H9 (cell line): Measurements from ENCODE around the gene OPA3. TPM values are rescaled to one million over a fixed set of nuclear protein-coding genes. Genes with fewer than 3 reads are reported as not detected.

ENCODE experiments used
- DNase-seq: peaks from one replicate; pipeline ENCODE4 v3.0.0-alpha.2; 2017
- H2AFZ ChIP-seq: one replicate; pipeline ENCODE4 v1.6.1; 2013; ENCODE audit warnings: mild to moderate bottlenecking, low read length, control low read depth, moderate library complexity
- H2AK5ac ChIP-seq: 2 replicates; pipeline ENCODE4 v1.6.1; 2013; ENCODE audit warnings: low read length, control low read depth, mixed read lengths; ENCODE audit not compliant: insufficient read length
- H2BK120ac ChIP-seq: one replicate; pipeline ENCODE4 v1.6.1; 2013; ENCODE audit warnings: low read depth, mild to moderate bottlenecking, low read length, control low read depth, inconsistent platforms; ENCODE audit not compliant: poor library complexity, severe bottlenecking
- H2BK12ac ChIP-seq: 2 replicates; pipeline ENCODE4 v1.6.1; 2013; ENCODE audit warnings: low read length, control low read depth, mixed read lengths, low read depth; ENCODE audit not compliant: insufficient read length
- H2BK15ac ChIP-seq: 2 replicates; pipeline ENCODE4 v1.6.1; 2013; ENCODE audit warnings: low read depth, low read length, control low read depth
- H2BK20ac ChIP-seq: one replicate; pipeline ENCODE4 v1.6.1; 2013; ENCODE audit warnings: low read depth, mild to moderate bottlenecking, low read length, control low read depth, inconsistent platforms; ENCODE audit not compliant: poor library complexity, severe bottlenecking
- H2BK5ac ChIP-seq: 2 replicates; pipeline ENCODE4 v1.6.1; 2013; ENCODE audit warnings: low read length, control low read depth, mixed read lengths; ENCODE audit not compliant: insufficient read length
- H3K14ac ChIP-seq: 2 replicates; pipeline ENCODE4 v1.6.1; 2013; ENCODE audit warnings: low read length, control low read depth; ENCODE audit not compliant: insufficient read depth
- H3K18ac ChIP-seq: 2 replicates; pipeline ENCODE4 v1.6.1; 2013; ENCODE audit warnings: low read depth, mild to moderate bottlenecking, mixed read lengths, low read length, control low read depth; ENCODE audit not compliant: insufficient read length
- H3K23ac ChIP-seq: 2 replicates; pipeline ENCODE4 v1.6.1; 2013; ENCODE audit warnings: low read length, control low read depth, mixed read lengths, low read depth; ENCODE audit not compliant: insufficient read length
- H3K23me2 ChIP-seq: 2 replicates; pipeline ENCODE4 v1.6.1; 2013; ENCODE audit warnings: low read depth, mild to moderate bottlenecking, mixed read lengths, low read length, control low read depth; ENCODE audit not compliant: insufficient read length, poor library complexity, severe bottlenecking
- H3K27ac ChIP-seq: 2 replicates; pipeline ENCODE4 v1.5.1; 2013; ENCODE audit warnings: low read length, control low read depth, mixed read lengths, low read depth; ENCODE audit not compliant: insufficient read length
- H3K27me3 ChIP-seq: 2 replicates; pipeline ENCODE4 v1.6.1; 2013; ENCODE audit warnings: low read length, control low read depth, inconsistent platforms; ENCODE audit not compliant: insufficient read depth
- H3K4ac ChIP-seq: 2 replicates; pipeline ENCODE4 v1.6.1; 2013; ENCODE audit warnings: low read depth, mild to moderate bottlenecking, control low read depth, inconsistent platforms, low read length, moderate library complexity
- H3K4me1 ChIP-seq: 2 replicates; pipeline ENCODE4 v1.6.1; 2013; ENCODE audit warnings: low read length, control low read depth, inconsistent platforms; ENCODE audit not compliant: insufficient read depth
- H3K4me2 ChIP-seq: 2 replicates; pipeline ENCODE4 v1.6.1; 2013; ENCODE audit warnings: low read length, control low read depth, mixed read lengths; ENCODE audit not compliant: insufficient read length, insufficient read depth
- H3K56ac ChIP-seq: 2 replicates; pipeline ENCODE4 v1.6.1; 2013; ENCODE audit warnings: low read depth, mild to moderate bottlenecking, mixed read lengths, low read length, control low read depth; ENCODE audit not compliant: insufficient read length
- H3K79me1 ChIP-seq: 2 replicates; pipeline ENCODE4 v1.6.1; 2013; ENCODE audit warnings: low read depth, mild to moderate bottlenecking, moderate library complexity, low read length, control low read depth, inconsistent platforms; ENCODE audit not compliant: insufficient read depth, poor library complexity, severe bottlenecking
- H3K79me2 ChIP-seq: 2 replicates; pipeline ENCODE4 v1.6.1; 2013; ENCODE audit warnings: low read length, control low read depth, inconsistent platforms; ENCODE audit not compliant: insufficient read depth
- H3K9ac ChIP-seq: 2 replicates; pipeline ENCODE4 v1.6.1; 2013; ENCODE audit warnings: low read length, control low read depth, mixed read lengths; ENCODE audit not compliant: insufficient read length; ENCODE audit errors: extremely low read depth
- H3K9me3 ChIP-seq: one replicate; pipeline ENCODE4 v1.6.1; 2013; ENCODE audit warnings: low read depth, low read length, inconsistent platforms; ENCODE audit not compliant: control insufficient read depth
- H3T11ph ChIP-seq: one replicate; pipeline ENCODE4 v1.6.1; 2013; ENCODE audit warnings: mild to moderate bottlenecking, low read length, control low read depth, inconsistent platforms
- H4K20me1 ChIP-seq: one replicate; pipeline ENCODE4 v1.6.1; 2013; ENCODE audit not compliant: control insufficient read depth, insufficient read length, insufficient read depth
- H4K5ac ChIP-seq: 2 replicates; pipeline ENCODE4 v1.6.1; 2013; ENCODE audit warnings: low read depth, mild to moderate bottlenecking, mixed read lengths, low read length, control low read depth; ENCODE audit not compliant: insufficient read length
- H4K8ac ChIP-seq: replicated peaks from 2 replicates; pipeline ENCODE4 v1.6.1; 2013; ENCODE audit warnings: low read length, control low read depth, mixed read lengths, low read depth; ENCODE audit not compliant: insufficient read length
- H4K91ac ChIP-seq: 2 replicates; pipeline ENCODE4 v1.6.1; 2013; ENCODE audit warnings: low read depth, mild to moderate bottlenecking, moderate library complexity, mixed read lengths, low read length, control low read depth; ENCODE audit not compliant: insufficient read length
- H3K27ac Mint-ChIP-seq, 3 experiments: 2 replicates in 2 of 3; 3 replicates in 1 of 3; pipeline ENCODE4 v1.8.0; 2020 to 2021; ENCODE audit warnings: mixed read lengths in 3 of 3, mild to moderate bottlenecking in 1 of 3, moderate library complexity in 1 of 3
- H3K27me3 Mint-ChIP-seq: 2 replicates; pipeline ENCODE4 v1.8.0; 2021; ENCODE audit warnings: low read depth, mild to moderate bottlenecking, moderate library complexity, mixed read lengths
- H3K36me3 Mint-ChIP-seq, 3 experiments: 2 replicates in 2 of 3; 3 replicates in 1 of 3; pipeline ENCODE4 v1.8.0; 2020 to 2021; ENCODE audit warnings: low read depth in 3 of 3, mixed read lengths in 3 of 3; ENCODE audit not compliant: insufficient read depth in 1 of 3
- H3K4me1 Mint-ChIP-seq, 2 experiments: 2 replicates each; pipeline ENCODE4 v1.8.0; 2020; ENCODE audit warnings: mixed read lengths in 2 of 2
- H3K4me3 Mint-ChIP-seq, 2 experiments: 2 replicates in 1 of 2; 3 replicates in 1 of 2; pipeline ENCODE4 v1.8.0; 2020 to 2021; ENCODE audit warnings: mild to moderate bottlenecking in 2 of 2, mixed read lengths in 2 of 2, moderate library complexity in 1 of 2
- H3K9me3 Mint-ChIP-seq, 2 experiments: 2 replicates in 1 of 2; 3 replicates in 1 of 2; pipeline ENCODE4 v1.8.0; 2020; ENCODE audit warnings: mild to moderate bottlenecking in 2 of 2, mixed read lengths in 2 of 2, moderate library complexity in 1 of 2
- CTCF ChIP-seq: fragments of 200-600 bp; sonication (generic); conservative IDR thresholded peaks from 3 replicates; pipeline ENCODE4 v1.8.0; 2021; ENCODE audit warnings: antibody characterized with exemption, mild to moderate bottlenecking
- WGBS: extraction: QIAGEN DNeasy Blood & Tissue Kit; methylation state at CpG from one replicate; pipeline ENCODE4 v1.1.7; 2013; ENCODE audit warnings: missing lambda C conversion rate, low lambda C conversion rate, mixed read lengths; ENCODE audit not compliant: insufficient read length; ENCODE audit errors: extremely low coverage; 5-methylcytosine and 5-hydroxymethylcytosine counted together
- total RNA-seq: library from RNA; stranded (reverse); gene quantifications from 2 replicates; pipeline ENCODE4 v1.2.1, GENCODE V29; 2021

Gene OPA3
- total RNA-seq, 1 experiment from 2014 or later = 13.0 TPM

GRCh38 chr19:45592366-45592765, 7.8 kb upstream of the OPA3 start:
- H3K27me3 Mint-ChIP-seq = peaks cover 59% of the 10 kb centered on the region

More at GRCh38 chr19:45592366-45592765, 7.8 kb upstream of the OPA3 start:
- peaks cover 6% of the 10 kb centered on the region; the same call in 1 of the 2 replicates for H3K27me3 ChIP-seq
- H3K23ac ChIP-seq = no peak overlapping the region
- no peak overlapping the region for H3T11ph ChIP-seq
- no peak overlapping the region for H4K91ac ChIP-seq
- H3K4ac ChIP-seq = no peak overlapping the region
- Mint-ChIP-seq H3K36me3 (no peaks in the 10 kb centered on the region), H3K4me3 (no peak overlapping the region), H3K27ac (no peak overlapping the region), H3K4me1 (peaks cover 8 to 24% of the 10 kb centered on the region in 2 experiments), H3K9me3 (peaks cover 0 to 6% of the 10 kb centered on the region in 2 experiments; a peak in 2 of 5 replicates)
- H2AK5ac ChIP-seq = no peak overlapping the region
- no peak overlapping the region for H2BK15ac ChIP-seq
- no peak overlapping the region for H2BK12ac ChIP-seq
- no peaks in the 10 kb centered on the region for H3K23me2 ChIP-seq
- no peaks in the 10 kb centered on the region for H3K4me1 ChIP-seq
- no peak overlapping the region for H2AFZ ChIP-seq
- H3K14ac ChIP-seq = no peak overlapping the region
- no peaks in the 10 kb centered on the region for H3K9me3 ChIP-seq
- H3K27ac ChIP-seq = no peak overlapping the region
- WGBS = no CpG with 5 or more reads among the region's 4 CpGs
- no peaks in the 10 kb centered on the region for H4K20me1 ChIP-seq
- no peak overlapping the region for H2BK20ac ChIP-seq
- DNase-seq = no peak
- no peaks in the 10 kb centered on the region for H3K79me2 ChIP-seq
- H3K79me1 ChIP-seq = no peaks in the 10 kb centered on the region
- H3K18ac ChIP-seq = no peak overlapping the region
- H2BK5ac ChIP-seq = no peak overlapping the region
- no peak overlapping the region for H3K56ac ChIP-seq
- H4K8ac ChIP-seq = no peak overlapping the region
- no peak overlapping the region for H4K5ac ChIP-seq
- H3K9ac ChIP-seq = no peak overlapping the region
- H3K4me2 ChIP-seq = no peak overlapping the region
- H2BK120ac ChIP-seq = no peak overlapping the region
- no peak for TF ChIP-seq CTCF
